GM18517 (cell line): Measurements from ENCODE around the gene CHD9NB.

ENCODE experiments used
- ATAC-seq: cut with Tn5 transposase; IDR thresholded peaks from one replicate; pipeline ENCODE4 v1.9.1; 2021; ENCODE audit warnings: mild to moderate bottlenecking, moderate library complexity; ENCODE audit not compliant: unreplicated experiment

CHD9NB gene

GRCh38 chr16:53035176-53035942, 17.3 kb downstream of the CHD9NB start:
- no peak for ATAC-seq

- no peak for ATAC-seq
Observed at GRCh38 chr16:53034306-53034705, 18.4 kb downstream of the CHD9NB start.

- no peak for ATAC-seq
Observed at GRCh38 chr16:53031323-53031942, 21.3 kb downstream of the CHD9NB start.

GRCh38 chr16:53029971-53030370, 22.7 kb downstream of the CHD9NB start:
- no peak for ATAC-seq

GRCh38 chr16:53024045-53024444, 28.7 kb downstream of the CHD9NB start:
- ATAC-seq: no peak

GRCh38 chr16:53022374-53022773, 30.3 kb downstream of the CHD9NB start:
- no peak for ATAC-seq

- no peak for ATAC-seq
Observed at GRCh38 chr16:53018834-53019416, 33.8 kb downstream of the CHD9NB start.

GRCh38 chr16:53014287-53014686, 38.4 kb downstream of the CHD9NB start:
- ATAC-seq: no peak

- ATAC-seq: no peak
Observed at GRCh38 chr16:53007095-53007494, 45.6 kb downstream of the CHD9NB start.

GRCh38 chr16:52997922-52998321, 54.8 kb downstream of the CHD9NB start:
- ATAC-seq: no peak

- no peak for ATAC-seq
Observed at GRCh38 chr16:52994942-52995341, 57.8 kb downstream of the CHD9NB start.

- ATAC-seq: no peak
Observed at GRCh38 chr16:52993179-52993578, 59.5 kb downstream of the CHD9NB start.

- ATAC-seq: no peak
Observed at GRCh38 chr16:52991572-52991971, 61.1 kb downstream of the CHD9NB start.
